ENCODE measurements around the gene TDP2.

- no peak for TF ChIP-seq CTCF (IDR thresholded peaks at IDR 0.05)
- TF ChIP-seq POLR2A (IDR thresholded peaks at IDR 0.05): no peak
- TF ChIP-seq POLR2AphosphoS5 (IDR thresholded peaks at IDR 0.05): no peak
Observed at GRCh38 chr6:24649691-24650090, 17.0 kb downstream of the TDP2 start.

Data from breast epithelium (tissue), 3 donors.